Activated T-helper 1 cell treated with anti-CD3 and anti-CD28 coated beads, Interleukin-12 subunit alpha, Interleukin-12 subunit beta, Interleukin-2, Interleukin-4 antibody, amounts not matched to agents 30 ng/mL and 10 ng/mL and 1 ng/mL, durations not matched to agents 14 hours and 24 hours and 36 hours (primary cell): ENCODE data around the gene RPP30. TPM values are rescaled to one million over a fixed set of nuclear protein-coding genes. Genes with fewer than 3 reads are reported as not detected.

ENCODE experiments used
- DNase-seq: peaks from one replicate; pipeline ENCODE4 v3.0.0; 2021; ENCODE audit warnings: low spot score
- H3K27ac Mint-ChIP-seq: one replicate; pipeline ENCODE4 v1.8.0; 2021; ENCODE audit warnings: mild to moderate bottlenecking, mixed read lengths
- H3K27me3 Mint-ChIP-seq: one replicate; pipeline ENCODE4 v1.8.0; 2022; ENCODE audit warnings: mild to moderate bottlenecking, moderate library complexity, mixed read lengths; ENCODE audit not compliant: insufficient read depth
- H3K36me3 Mint-ChIP-seq: one replicate; pipeline ENCODE4 v1.8.0; 2021; ENCODE audit warnings: low read depth, mixed read lengths
- H3K4me1 Mint-ChIP-seq: one replicate; pipeline ENCODE4 v1.8.0; 2021; ENCODE audit warnings: low read depth, mixed read lengths
- H3K4me3 Mint-ChIP-seq: one replicate; pipeline ENCODE4 v1.8.0; 2021; ENCODE audit warnings: mild to moderate bottlenecking, moderate library complexity, mixed read lengths
- H3K9me3 Mint-ChIP-seq: one replicate; pipeline ENCODE4 v1.8.0; 2021; ENCODE audit warnings: mixed read lengths
- intact Hi-C: fragments of 100-400 bp; cut with micrococcal nuclease; formaldehyde crosslinking; loops from one replicate; pipeline ENCODE4 v1.15.1; 2024
- total RNA-seq: library from RNA; stranded (reverse); gene quantifications from 2 replicates; pipeline ENCODE4 v1.2.3, GENCODE V29; 2022

RPP30 gene
- total RNA-seq, 1 donor from 2014 or later, result 78.3 TPM

DNA sequence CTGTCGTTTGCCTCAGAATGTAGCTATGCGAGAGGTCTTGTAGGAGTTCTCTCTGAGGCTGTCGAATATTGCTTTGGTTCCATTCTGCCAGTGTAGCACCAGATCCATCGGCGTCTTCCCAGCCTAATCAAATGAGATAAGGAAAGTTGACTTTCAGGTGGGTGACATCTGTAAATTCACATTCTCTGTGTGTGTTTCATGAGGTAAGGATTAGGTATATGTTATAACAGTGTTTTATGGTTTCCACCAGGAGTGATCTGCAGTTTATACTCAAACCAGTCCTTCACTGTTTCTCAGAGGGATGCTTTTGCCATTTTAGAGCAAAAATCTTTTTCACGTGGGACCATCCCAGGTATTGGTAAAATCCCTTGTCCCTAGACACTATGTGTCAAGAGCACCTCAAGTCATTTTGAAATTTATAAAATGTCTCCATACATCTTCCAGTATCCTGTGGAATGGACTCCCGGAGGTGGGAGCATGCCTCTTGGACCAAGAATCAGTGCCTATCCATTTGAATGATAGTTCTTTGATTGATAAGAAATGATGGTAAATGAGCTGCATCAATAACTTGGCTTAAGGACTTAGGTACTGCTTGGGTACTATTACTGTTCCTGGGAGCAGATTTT is 41.2 kb downstream of the RPP30 start:
- Mint-ChIP-seq H3K27me3 (peaks cover 8% of the 10 kb centered on the region), H3K36me3 (peaks cover 1% of the 10 kb centered on the region), H3K9me3 (no peaks in the 10 kb centered on the region), H3K4me3 (no peak overlapping the region), H3K27ac (no peak overlapping the region), H3K4me1 (no peaks in the 10 kb centered on the region)
- no peak for DNase-seq
- intact Hi-C loops, result loop anchor here (5.0 to 10.0 kb wide), 4 partner anchors 59 to 722 kb away; partner anchors contain the start of gene PPP1R3C

DNA sequence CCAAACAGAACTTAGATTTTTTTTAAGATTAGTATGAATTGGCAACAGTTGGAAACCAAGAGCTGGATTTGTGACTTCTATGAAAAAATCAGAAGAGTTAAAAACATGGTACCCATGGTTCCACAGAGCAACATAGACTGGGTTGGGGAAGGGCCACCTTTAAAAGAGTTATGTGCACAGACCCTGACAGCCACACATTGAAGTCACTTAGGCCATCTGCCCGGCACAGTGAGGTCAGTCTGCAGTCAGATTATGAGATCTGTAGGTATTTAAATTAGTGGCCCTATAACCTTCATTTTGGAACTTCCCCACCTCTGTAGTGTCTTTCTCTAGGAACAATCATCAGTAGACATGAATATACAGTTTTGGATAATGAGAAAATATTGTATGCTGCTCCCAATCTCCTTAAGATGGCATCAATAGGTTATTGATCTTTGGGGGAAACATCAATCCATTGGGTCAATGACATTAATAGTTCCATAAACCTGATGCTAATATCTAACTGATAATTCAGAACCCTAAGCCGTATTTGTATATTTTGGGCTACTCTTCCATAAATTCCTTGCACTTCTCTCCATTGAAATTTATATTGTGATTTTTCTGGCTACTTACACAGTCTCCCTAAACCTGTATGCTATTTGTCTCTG is 42.1 kb downstream of the RPP30 start:
- Mint-ChIP-seq H3K4me1 (no peaks in the 10 kb centered on the region), H3K9me3 (no peaks in the 10 kb centered on the region), H3K27ac (no peak overlapping the region), H3K36me3 (no peaks in the 10 kb centered on the region), H3K4me3 (no peak overlapping the region), H3K27me3 (peaks cover 10% of the 10 kb centered on the region)
- intact Hi-C loops, result loop anchor here (5.0 to 10.0 kb wide), 4 partner anchors 58 to 721 kb away; partner anchors contain the start of gene PPP1R3C
- DNase-seq, result no peak

DNA sequence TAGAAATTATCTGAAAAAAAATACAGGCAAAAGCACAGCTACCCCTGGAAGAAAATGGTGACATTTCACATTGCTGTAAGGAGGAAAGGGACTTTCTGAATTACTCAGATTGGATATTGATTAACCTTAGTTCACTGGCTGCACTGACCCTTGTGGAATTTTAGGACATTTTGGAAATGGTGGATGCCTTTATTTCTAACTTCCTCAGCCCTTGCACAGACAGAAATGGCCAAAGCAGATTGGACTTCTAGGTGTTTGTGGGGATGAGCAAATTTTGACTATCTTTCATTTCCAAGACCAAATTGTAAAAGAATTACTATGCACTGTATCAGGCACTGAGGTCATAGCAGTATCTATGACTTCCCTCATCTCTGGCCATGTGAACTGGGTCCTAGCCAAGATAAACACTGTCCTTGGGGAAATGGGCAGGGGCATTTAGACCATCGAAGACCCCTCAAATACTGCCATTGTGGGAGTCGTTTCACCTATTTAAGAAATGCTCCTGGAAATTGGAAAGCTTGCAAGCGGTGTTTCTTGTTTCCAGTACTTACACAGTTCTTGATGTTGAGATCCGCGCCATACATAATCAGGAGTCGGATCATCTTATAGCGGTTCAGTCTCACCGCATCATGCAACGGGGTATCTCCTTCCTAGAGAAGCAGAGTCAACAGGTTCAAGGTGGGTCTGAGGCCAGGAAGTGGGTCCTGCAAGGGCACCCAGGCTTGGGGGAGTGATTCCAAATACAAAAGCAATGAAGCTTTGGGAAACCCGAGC is 43.4 kb downstream of the RPP30 start:
- no peak for DNase-seq
- Mint-ChIP-seq H3K4me3 (no peak overlapping the region), H3K36me3 (no peaks in the 10 kb centered on the region), H3K9me3 (no peaks in the 10 kb centered on the region), H3K27me3 (peaks cover 18% of the 10 kb centered on the region), H3K27ac (no peak overlapping the region), H3K4me1 (no peaks in the 10 kb centered on the region)
- intact Hi-C loops, result loop anchor here (5.0 to 10.0 kb wide), 4 partner anchors 57 to 720 kb away; partner anchors contain the start of gene PPP1R3C

DNA sequence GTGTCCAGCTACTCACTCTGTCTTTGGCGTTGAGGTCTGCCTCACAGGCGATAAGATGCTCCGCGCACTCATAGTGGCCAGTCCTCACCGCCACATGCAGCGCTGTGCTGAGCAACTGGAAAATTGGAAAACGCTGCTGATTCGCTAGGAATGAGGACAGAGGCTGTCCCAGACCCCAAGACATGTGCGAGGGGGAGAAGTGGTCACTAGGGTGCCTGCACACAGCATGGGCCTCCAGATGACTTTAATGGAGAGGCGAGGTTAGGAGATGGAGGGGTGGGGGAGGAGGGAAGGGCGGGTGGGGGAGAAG is 43.9 kb downstream of the RPP30 start:
- no peak overlapping the region for H3K27ac Mint-ChIP-seq
- H3K36me3 Mint-ChIP-seq, result no peaks in the 10 kb centered on the region
- no peak overlapping the region for H3K4me3 Mint-ChIP-seq
- intact Hi-C loops, result loop anchor here (10.0 kb wide), 2 partner anchors 169 to 719 kb away; partner anchors contain the start of gene PPP1R3C
- DNase-seq, result no peak
- peaks cover 19% of the 10 kb centered on the region for H3K27me3 Mint-ChIP-seq
- no peaks in the 10 kb centered on the region for H3K4me1 Mint-ChIP-seq
- no peaks in the 10 kb centered on the region for H3K9me3 Mint-ChIP-seq

DNA sequence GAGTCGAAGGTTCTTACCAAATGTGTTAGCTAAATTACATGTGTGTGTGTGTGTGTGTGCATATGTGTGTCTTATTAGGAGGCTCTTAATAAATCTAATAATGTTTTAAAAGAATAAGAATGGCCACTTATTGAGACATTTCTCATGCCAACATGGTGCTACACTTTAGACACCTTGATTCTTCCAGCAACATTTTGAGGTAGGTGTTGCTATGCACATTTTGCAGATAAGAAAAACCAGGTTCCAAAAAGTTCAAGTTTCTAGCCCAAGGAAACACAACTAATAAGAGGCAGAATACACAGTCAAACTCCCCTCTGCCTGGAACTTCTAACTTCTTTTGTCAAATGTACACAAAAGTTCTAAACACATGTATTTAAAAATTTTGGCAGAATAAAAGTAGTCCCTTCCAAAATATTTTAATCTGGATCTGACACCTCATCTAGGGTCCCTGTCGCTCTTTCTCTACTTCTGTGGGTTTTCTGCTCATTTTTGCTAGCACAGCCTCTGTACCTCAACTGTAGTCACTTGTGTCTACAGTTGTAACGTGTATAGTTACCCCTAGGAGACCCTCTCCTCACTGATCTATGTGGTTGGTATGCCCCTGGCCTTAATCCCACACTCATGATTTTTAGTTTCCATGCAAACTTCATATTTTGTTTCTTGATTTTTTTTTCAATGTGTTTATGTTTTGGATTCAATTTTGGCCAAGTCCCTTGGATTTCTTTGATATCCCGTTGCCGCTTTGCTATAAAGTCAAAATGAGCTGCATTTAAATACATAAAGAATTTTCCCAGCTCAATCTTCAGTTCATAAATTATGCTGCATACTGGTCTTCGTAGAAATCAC is 44.8 kb downstream of the RPP30 start:
- no peaks in the 10 kb centered on the region for H3K36me3 Mint-ChIP-seq
- H3K27ac Mint-ChIP-seq, result no peak overlapping the region
- peaks cover 23% of the 10 kb centered on the region for H3K27me3 Mint-ChIP-seq
- H3K4me3 Mint-ChIP-seq, result no peak overlapping the region
- DNase-seq, result no peak
- no peaks in the 10 kb centered on the region for H3K9me3 Mint-ChIP-seq
- no peaks in the 10 kb centered on the region for H3K4me1 Mint-ChIP-seq
- intact Hi-C loops, result loop anchor here (10.0 kb wide), 2 partner anchors 168 to 718 kb away; partner anchors contain the start of gene PPP1R3C

DNA sequence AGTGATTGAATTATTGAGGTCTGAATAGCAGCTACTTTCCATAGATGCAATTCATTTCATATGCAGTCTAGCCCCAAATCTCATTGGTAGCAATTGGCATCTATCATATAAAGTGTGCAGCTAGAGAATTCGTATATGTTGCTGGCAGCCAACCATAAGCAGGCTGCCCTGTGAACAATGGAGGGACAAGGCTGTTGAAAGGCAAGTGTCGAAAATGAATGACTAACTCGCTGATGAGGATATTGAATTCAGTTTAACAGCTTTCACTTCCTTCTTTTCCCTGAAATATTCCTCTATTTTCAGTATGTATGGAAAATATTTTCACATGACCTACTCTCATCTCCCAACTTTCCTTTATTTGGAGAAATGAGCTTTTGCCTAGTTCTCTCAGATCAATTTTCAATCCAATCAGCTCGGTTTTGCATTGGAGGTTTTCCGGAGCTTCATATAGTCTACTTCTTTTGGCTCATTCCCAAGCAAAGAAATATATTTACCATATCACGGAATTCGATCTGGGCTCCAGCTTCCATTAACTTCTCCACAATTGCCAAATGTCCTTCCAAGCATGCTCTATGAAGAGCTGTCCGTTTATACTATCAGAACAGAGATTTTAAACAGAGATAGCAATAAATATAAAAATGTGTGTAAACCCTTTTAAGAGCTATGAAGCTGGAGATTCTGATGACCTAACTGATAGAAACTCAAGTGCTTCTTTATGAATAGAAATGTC is 45.6 kb downstream of the RPP30 start:
- H3K9me3 Mint-ChIP-seq, result no peaks in the 10 kb centered on the region
- no peak overlapping the region for H3K4me3 Mint-ChIP-seq
- H3K4me1 Mint-ChIP-seq, result no peaks in the 10 kb centered on the region
- H3K27me3 Mint-ChIP-seq, result peaks cover 23% of the 10 kb centered on the region
- intact Hi-C loops, result loop anchor here (10.0 kb wide), 2 partner anchors 167 to 717 kb away; partner anchors contain the start of gene PPP1R3C
- H3K36me3 Mint-ChIP-seq, result no peaks in the 10 kb centered on the region
- DNase-seq, result no peak
- H3K27ac Mint-ChIP-seq, result no peak overlapping the region

DNA sequence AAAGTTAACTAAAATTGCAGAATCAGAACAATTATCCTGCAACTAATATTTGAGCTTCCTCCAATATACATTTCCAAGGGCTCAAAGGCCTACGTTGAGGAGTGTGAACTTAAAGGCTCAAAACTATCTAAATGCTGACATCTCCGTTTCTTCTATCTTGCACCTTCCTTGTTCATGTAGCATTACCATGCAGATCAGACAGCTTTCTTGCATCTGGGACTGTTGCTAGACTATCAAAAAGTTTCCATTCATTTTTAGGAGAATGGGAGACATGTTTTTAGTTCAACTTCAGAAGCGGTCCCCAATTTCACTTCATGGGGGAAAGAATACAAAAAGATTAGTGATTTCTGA is 46.2 kb downstream of the RPP30 start:
- DNase-seq, result no peak
- Mint-ChIP-seq H3K4me3 (no peak overlapping the region), H3K9me3 (no peaks in the 10 kb centered on the region), H3K27ac (no peak overlapping the region), H3K36me3 (no peaks in the 10 kb centered on the region), H3K4me1 (no peaks in the 10 kb centered on the region), H3K27me3 (peaks cover 23% of the 10 kb centered on the region)
- intact Hi-C loops, result loop anchor here (10.0 kb wide), 2 partner anchors 167 to 717 kb away; partner anchors contain the start of gene PPP1R3C

DNA sequence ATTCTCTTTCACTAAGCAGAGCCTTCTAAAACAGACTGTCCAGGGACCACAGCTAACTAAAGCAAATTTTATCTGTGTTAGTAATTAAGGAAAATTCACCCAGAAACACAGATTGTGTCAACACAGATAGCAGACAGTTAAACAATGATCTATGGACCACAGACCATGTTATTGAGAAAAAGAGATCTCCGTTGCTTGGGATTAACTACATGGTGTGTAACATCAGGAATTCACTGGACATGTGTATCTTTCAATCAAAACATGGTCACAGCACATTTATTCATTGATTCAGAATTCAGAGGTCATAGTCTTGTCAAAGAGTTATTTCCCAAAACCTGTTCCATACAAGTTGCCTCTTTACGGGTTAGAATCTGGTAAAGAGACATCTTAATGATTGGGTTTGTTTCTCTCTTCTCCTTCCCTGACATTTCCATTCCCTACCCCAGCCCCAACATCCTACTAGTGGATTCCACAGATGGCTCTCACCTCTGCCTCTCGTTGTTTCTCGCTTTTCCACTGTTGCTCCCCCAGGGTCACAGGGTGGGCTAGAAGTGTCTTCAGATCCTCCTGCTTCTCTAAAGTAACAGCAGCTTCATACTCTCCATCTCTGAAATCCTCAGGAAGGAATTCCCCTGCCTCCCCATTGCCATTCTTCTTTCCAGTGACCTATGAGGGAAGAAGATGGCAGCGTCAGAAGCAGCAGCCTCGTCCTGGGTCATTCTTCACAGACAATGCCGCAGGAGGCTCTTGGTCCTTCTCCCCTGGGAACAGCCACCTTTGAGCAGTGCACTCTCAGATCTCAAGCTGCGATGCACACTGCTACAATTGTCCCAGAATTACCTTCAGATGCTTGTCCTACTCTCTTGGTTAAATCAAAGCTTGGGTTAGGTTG is 48.2 kb downstream of the RPP30 start:
- no peaks in the 10 kb centered on the region for H3K9me3 Mint-ChIP-seq
- peaks cover 21% of the 10 kb centered on the region for H3K27me3 Mint-ChIP-seq
- intact Hi-C loops, result loop anchor here (10.0 kb wide), 2 partner anchors 165 to 715 kb away; partner anchors contain the start of gene PPP1R3C
- no peaks in the 10 kb centered on the region for H3K36me3 Mint-ChIP-seq
- DNase-seq, result no peak
- H3K27ac Mint-ChIP-seq, result no peak overlapping the region
- H3K4me1 Mint-ChIP-seq, result no peaks in the 10 kb centered on the region
- no peak overlapping the region for H3K4me3 Mint-ChIP-seq

DNA sequence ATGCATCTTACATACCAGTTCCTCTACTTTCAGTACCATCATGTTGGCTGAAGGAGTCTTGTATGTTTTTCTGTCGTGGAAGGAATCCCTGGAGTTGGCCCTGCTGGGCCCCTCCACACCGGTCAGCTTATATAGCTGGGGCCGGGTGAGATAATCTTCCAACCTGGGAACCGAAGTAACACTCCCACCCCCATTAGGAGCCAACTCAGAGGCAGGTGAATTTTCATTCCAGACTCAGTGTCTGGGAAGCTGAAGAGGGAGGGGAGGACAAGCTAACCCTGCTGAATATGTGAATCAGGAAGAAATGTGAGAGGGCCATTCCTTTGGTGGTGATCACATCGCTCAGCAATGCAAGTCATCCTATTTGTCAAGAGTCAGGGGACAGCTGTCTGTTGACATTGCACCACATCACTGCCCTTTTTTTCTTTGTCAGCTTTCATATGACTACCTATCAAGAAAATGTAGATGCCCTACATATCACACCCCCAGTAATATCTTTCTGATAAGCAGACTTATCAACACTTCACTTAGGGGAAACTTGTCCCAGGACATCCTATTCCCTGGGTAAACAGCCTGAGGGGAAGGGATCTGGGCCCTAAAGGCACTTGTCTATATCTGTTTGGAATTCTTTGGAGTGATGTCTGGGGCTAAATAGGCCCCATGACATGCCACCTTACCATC is 49.4 kb downstream of the RPP30 start, which contains the start of gene ANKRD1:
ANKRD1 (minus strand) TSS at position 102 of the 681 bp plus-strand sequence; CDS start at position 42, 60 bp downstream.
- Mint-ChIP-seq H3K36me3 (no peaks in the 10 kb centered on the region), H3K4me3 (no peak within 1 kb of the TSS), H3K27me3 (peaks cover 21% of the 10 kb centered on the region), H3K27ac (no peak within 1 kb of the TSS), H3K9me3 (no peaks in the 10 kb centered on the region), H3K4me1 (no peaks in the 10 kb centered on the region)
- no peak for DNase-seq
- intact Hi-C loops, result no loop called here

DNA sequence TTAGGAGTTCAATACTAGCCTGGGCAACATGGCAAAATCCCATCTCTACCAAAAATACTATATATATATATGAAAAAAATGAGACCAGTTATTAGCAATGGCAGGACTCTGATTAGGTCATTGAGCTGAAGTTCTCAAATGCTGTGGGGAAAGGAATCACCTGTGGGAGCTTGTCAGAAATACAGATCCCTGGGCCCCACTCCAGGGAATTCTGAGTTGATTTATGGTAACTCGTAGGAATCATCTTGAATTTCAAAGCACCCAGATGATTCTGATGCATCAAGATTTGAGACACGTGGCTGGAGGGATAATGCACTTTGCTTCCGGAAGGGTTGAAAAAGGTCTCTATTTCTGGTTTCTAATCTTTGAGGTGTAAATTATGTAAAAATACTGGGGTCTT is 50.1 kb downstream of the RPP30 start:
- Mint-ChIP-seq H3K27me3 (peaks cover 22% of the 10 kb centered on the region), H3K9me3 (no peaks in the 10 kb centered on the region), H3K27ac (no peak overlapping the region), H3K4me3 (no peak overlapping the region), H3K36me3 (no peaks in the 10 kb centered on the region), H3K4me1 (no peaks in the 10 kb centered on the region)
- intact Hi-C loops, result no loop called here
- DNase-seq, result no peak
